GM23338 (cell line): ENCODE measurements around the gene RYR1. TPM values are rescaled to one million over a fixed set of nuclear protein-coding genes. Genes with fewer than 3 reads are reported as not detected.
A peak's percentile ranks its signal among the peaks of the same experiment; 100 is the strongest.

ENCODE experiments used
- ATAC-seq: fragments of 200-7000 bp; cut with Tn5 transposase; 3 replicates; pipeline ENCODE4 v1.9.1; 2020
- DNase-seq: peaks from one replicate; pipeline ENCODE4 v3.0.0-alpha.2; 2015; ENCODE audit warnings: low spot score
- H2AFZ ChIP-seq: fragments of 200-600 bp; sonication (generic); 2 replicates; pipeline ENCODE4 v1.8.0; 2016; ENCODE audit warnings: antibody characterized with exemption, mild to moderate bottlenecking, moderate library complexity
- H3F3A ChIP-seq: fragments of 200-600 bp; sonication (generic); replicated peaks from 2 replicates; pipeline ENCODE4 v1.8.0; 2017; ENCODE audit warnings: antibody characterized with exemption, mixed run types, low read depth
- H3K27ac ChIP-seq: fragments of 200-600 bp; sonication (generic); 2 replicates; pipeline ENCODE4 v1.6.1; 2016; ENCODE audit warnings: low read depth
- H3K27me3 ChIP-seq: fragments of 200-600 bp; sonication (generic); 2 replicates; pipeline ENCODE4 v1.8.0; 2016; ENCODE audit warnings: mild to moderate bottlenecking, mixed run types, moderate library complexity; ENCODE audit not compliant: insufficient read depth
- H3K36me3 ChIP-seq: fragments of 200-600 bp; sonication (generic); 2 replicates; pipeline ENCODE4 v1.8.0; 2016; ENCODE audit warnings: mild to moderate bottlenecking; ENCODE audit not compliant: insufficient read depth
- H3K4me1 ChIP-seq: fragments of 200-600 bp; sonication (generic); 2 replicates; pipeline ENCODE4 v1.8.0; 2016; ENCODE audit warnings: mild to moderate bottlenecking, moderate library complexity; ENCODE audit not compliant: insufficient read depth
- H3K4me2 ChIP-seq: fragments of 200-600 bp; sonication (generic); 2 replicates; pipeline ENCODE4 v1.7.1; 2017; ENCODE audit warnings: mixed run types
- H3K4me3 ChIP-seq: fragments of 200-600 bp; sonication (generic); 2 replicates; pipeline ENCODE4 v1.6.1; 2016; ENCODE audit warnings: mixed run types
- H3K79me2 ChIP-seq: fragments of 200-600 bp; sonication (generic); replicated peaks from 2 replicates; pipeline ENCODE4 v1.8.0; 2017; ENCODE audit warnings: mild to moderate bottlenecking; ENCODE audit not compliant: insufficient read depth
- H3K9me2 ChIP-seq: fragments of 200-600 bp; sonication (generic); 2 replicates; pipeline ENCODE4 v1.8.0; 2017; ENCODE audit not compliant: insufficient read depth
- H4K20me1 ChIP-seq: fragments of 200-600 bp; sonication (generic); replicated peaks from 2 replicates; pipeline ENCODE4 v1.8.0; 2017; ENCODE audit warnings: mild to moderate bottlenecking; ENCODE audit not compliant: insufficient read depth
- H3K27ac Mint-ChIP-seq: 2 replicates; pipeline ENCODE4 v1.8.0; 2020; ENCODE audit warnings: inconsistent platforms, mild to moderate bottlenecking, moderate library complexity, mixed read lengths
- H3K27me3 Mint-ChIP-seq: 3 replicates; pipeline ENCODE4 v1.8.0; 2022; ENCODE audit warnings: low read depth, mild to moderate bottlenecking, moderate library complexity, mixed read lengths, inconsistent platforms; ENCODE audit not compliant: insufficient read depth, poor library complexity
- H3K36me3 Mint-ChIP-seq: 3 replicates; pipeline ENCODE4 v1.8.0; 2021; ENCODE audit warnings: low read depth, mild to moderate bottlenecking, inconsistent platforms, moderate library complexity, mixed read lengths
- H3K4me1 Mint-ChIP-seq: 3 replicates; pipeline ENCODE4 v1.8.0; 2020; ENCODE audit warnings: mild to moderate bottlenecking, inconsistent platforms, mixed read lengths
- H3K4me3 Mint-ChIP-seq: 3 replicates; pipeline ENCODE4 v1.8.0; 2021; ENCODE audit warnings: moderate library complexity, mild to moderate bottlenecking, inconsistent platforms, mixed read lengths
- H3K9me3 Mint-ChIP-seq: 3 replicates; pipeline ENCODE4 v1.8.0; 2020; ENCODE audit warnings: moderate library complexity, mild to moderate bottlenecking, inconsistent platforms, mixed read lengths
- EZH2phosphoT487 ChIP-seq: fragments of 200-600 bp; sonication (generic); IDR thresholded peaks from one replicate; pipeline ENCODE4 v1.8.1; 2018; ENCODE audit warnings: antibody characterized with exemption; ENCODE audit not compliant: unreplicated experiment
- NANOG ChIP-seq: IDR thresholded peaks from 2 replicates; pipeline ENCODE4 v1.6.1; 2016; ENCODE audit warnings: antibody characterized with exemption, borderline replicate concordance
- POLR2AphosphoS5 ChIP-seq: IDR thresholded peaks from 2 replicates; pipeline ENCODE4 v1.6.1; 2016; ENCODE audit warnings: antibody characterized with exemption, low read depth
- REST ChIP-seq: IDR thresholded peaks from one replicate; pipeline ENCODE4 v1.6.1; 2018; ENCODE audit warnings: antibody characterized with exemption; ENCODE audit not compliant: unreplicated experiment
- STAT1 ChIP-seq: IDR thresholded peaks from one replicate; pipeline ENCODE4 v1.6.1; 2016; ENCODE audit warnings: antibody characterized with exemption; ENCODE audit not compliant: unreplicated experiment
- ZNF462 ChIP-seq: fragments of 250-450 bp; sonication (Bioruptor Pico); IDR thresholded peaks from 2 replicates; pipeline ENCODE4 v1.5.0; 2020; ENCODE audit warnings: mild to moderate bottlenecking, moderate library complexity
- long read RNA-seq: library from polyadenylated mRNA; unstranded; transcript quantifications from one replicate; pipeline ENCODE4 v2.0.0, GENCODE V29; 2020; ENCODE audit not compliant: unreplicated experiment
- polyA plus RNA-seq: library from polyadenylated mRNA; unstranded; fragments of >200 nt; fragmentation: Nextera tagmentation; extraction: Ambion mirVana; gene quantifications from 2 replicates; pipeline ENCODE4 v1.2.1, GENCODE V29; 2016
- total RNA-seq: library from RNA; depleted of rRNA; stranded (reverse); fragments of >200 nt; shearing (Covaris generic); gene quantifications from 2 replicates; pipeline ENCODE4 v1.2.3, GENCODE V29; 2014; rRNA removed
- TF ChIP-seq, protein P1 (sequence below), 2 experiments: fragments of 200-600 bp in 1 of 2; sonication (generic) in 1 of 2; conservative IDR thresholded peaks; 2 replicates each; pipeline versions ENCODE4 v1.5.1 to v1.6.1; 2016 to 2017; ENCODE audit warnings: antibody characterized with exemption in 2 of 2, low read depth in 2 of 2, mild to moderate bottlenecking in 2 of 2, moderate library complexity in 1 of 2
- TF ChIP-seq, protein P2 (sequence below): IDR thresholded peaks from 2 replicates; pipeline ENCODE4 v1.6.1; 2016; ENCODE audit warnings: antibody characterized with exemption

RYR1 gene
- total RNA-seq (17.3 and 26.7 TPM in 2 replicates), polyA plus RNA-seq (4.0 and 4.7 TPM in 2 replicates)
- long read RNA-seq, partial matches to known transcripts, result 2 of 3 reads
- long read RNA-seq, other reads (novel, unspliced or antisense), result 1 of 3 reads

DNA sequence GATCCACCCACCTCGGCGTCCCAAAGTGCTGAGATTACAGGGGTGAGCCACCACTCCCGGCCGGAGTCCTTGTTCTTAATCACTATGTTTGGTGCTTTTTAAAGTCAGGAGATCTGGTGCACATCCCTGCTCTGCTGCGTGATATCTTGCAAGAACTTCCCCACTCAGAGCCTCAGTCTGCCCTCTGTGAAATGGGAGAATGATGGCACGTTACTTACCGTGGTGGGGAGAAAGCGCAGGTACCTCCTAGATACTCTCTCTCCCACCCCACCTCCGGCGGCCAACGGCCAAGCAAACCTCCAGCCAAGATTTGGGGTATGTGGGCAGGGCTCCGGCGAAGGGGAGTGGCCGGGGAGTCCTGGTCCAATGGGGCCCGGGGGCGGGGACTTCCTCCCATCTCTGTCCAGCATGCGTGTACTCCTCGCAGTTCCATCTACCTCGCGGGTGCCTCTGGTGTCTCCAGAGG is at the start of gene RYR1:
Gene RYR1 (plus strand): TSS at position 424 of the 466 bp plus-strand sequence. CDS start 139 bp downstream, outside the sequence.
- H3F3A ChIP-seq, result peaks cover 21% of the 10 kb centered on the region
- H3K4me3 Mint-ChIP-seq, result peak within 1 kb of the TSS; percentile 83
- peak; percentile 91 for ATAC-seq
- H3K4me2 ChIP-seq, result peak within 1 kb of the TSS; percentile 100
- TF ChIP-seq, protein P1, sequence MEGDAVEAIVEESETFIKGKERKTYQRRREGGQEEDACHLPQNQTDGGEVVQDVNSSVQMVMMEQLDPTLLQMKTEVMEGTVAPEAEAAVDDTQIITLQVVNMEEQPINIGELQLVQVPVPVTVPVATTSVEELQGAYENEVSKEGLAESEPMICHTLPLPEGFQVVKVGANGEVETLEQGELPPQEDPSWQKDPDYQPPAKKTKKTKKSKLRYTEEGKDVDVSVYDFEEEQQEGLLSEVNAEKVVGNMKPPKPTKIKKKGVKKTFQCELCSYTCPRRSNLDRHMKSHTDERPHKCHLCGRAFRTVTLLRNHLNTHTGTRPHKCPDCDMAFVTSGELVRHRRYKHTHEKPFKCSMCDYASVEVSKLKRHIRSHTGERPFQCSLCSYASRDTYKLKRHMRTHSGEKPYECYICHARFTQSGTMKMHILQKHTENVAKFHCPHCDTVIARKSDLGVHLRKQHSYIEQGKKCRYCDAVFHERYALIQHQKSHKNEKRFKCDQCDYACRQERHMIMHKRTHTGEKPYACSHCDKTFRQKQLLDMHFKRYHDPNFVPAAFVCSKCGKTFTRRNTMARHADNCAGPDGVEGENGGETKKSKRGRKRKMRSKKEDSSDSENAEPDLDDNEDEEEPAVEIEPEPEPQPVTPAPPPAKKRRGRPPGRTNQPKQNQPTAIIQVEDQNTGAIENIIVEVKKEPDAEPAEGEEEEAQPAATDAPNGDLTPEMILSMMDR (conservative IDR thresholded peaks at IDR 0.05; ENCODE audit: low read depth in 2 of 2), result no peak
- TF ChIP-seq POLR2AphosphoS5 (peak; percentile 63), REST (peak; percentile 57)
- no peaks in the 10 kb centered on the region for H3K9me3 Mint-ChIP-seq
- peak within 1 kb of the TSS; percentile 94 for H3K27ac ChIP-seq
- H3K27me3 ChIP-seq, result no peaks in the 10 kb centered on the region
- peak within 1 kb of the TSS; percentile 89 for H3K4me3 ChIP-seq
- H3K27ac Mint-ChIP-seq, result peak within 1 kb of the TSS; percentile 77
- H3K9me2 ChIP-seq, result no peaks in the 10 kb centered on the region
- no peak within 1 kb of the TSS; the same call in 1 of the 2 replicates for H2AFZ ChIP-seq
- peaks cover 23% of the 10 kb centered on the region for H3K4me1 Mint-ChIP-seq
- peaks cover 29% of the 10 kb centered on the region for H3K79me2 ChIP-seq
- H3K27me3 Mint-ChIP-seq, result peaks cover 16% of the 10 kb centered on the region
- H3K36me3 ChIP-seq, result no peaks in the 10 kb centered on the region; the same call in 1 of the 2 replicates
- peaks cover 13% of the 10 kb centered on the region for H3K36me3 Mint-ChIP-seq
- DNase-seq, result peak; percentile 99
- peaks cover 20% of the 10 kb centered on the region for H3K4me1 ChIP-seq
- H4K20me1 ChIP-seq, result no peaks in the 10 kb centered on the region

DNA sequence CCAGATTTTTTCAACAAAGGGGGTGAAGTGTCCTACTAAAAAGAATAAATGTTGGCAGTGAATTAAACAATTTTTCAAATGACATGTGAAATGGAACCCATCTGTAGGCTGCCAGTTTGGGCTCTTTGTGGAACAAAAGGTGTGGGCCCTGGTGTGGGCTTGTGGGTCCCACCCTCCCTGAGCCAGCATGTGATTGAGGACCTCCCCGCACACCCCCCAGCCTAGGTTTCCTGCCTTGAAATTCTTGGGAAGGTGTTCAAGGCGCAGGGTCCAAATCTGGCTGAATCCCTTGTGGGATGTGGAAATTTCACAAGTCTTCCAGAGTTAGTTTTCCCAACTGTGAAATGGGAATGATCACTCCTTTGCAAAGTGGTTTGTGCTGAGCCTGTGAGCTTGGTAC is 49.7 kb upstream of the RYR1 start:
- H3K36me3 ChIP-seq, result peaks cover 11% of the 10 kb centered on the region
- Mint-ChIP-seq H3K36me3 (peaks cover 48% of the 10 kb centered on the region), H3K9me3 (no peaks in the 10 kb centered on the region; the same call in 2 of the 3 replicates), H3K27ac (no peak overlapping the region), H3K4me3 (no peak overlapping the region), H3K4me1 (peaks cover 16% of the 10 kb centered on the region), H3K27me3 (peaks cover 33% of the 10 kb centered on the region)
- peaks cover 3% of the 10 kb centered on the region for H3K4me1 ChIP-seq
- no peaks in the 10 kb centered on the region for H3K79me2 ChIP-seq
- H4K20me1 ChIP-seq, result peaks cover 8% of the 10 kb centered on the region
- peaks cover 24% of the 10 kb centered on the region for H3K27me3 ChIP-seq
- no peaks in the 10 kb centered on the region for H3K9me2 ChIP-seq
- ATAC-seq, result no peak
- no peak overlapping the region for H3K4me3 ChIP-seq
- H2AFZ ChIP-seq, result no peak overlapping the region
- peaks cover 15% of the 10 kb centered on the region for H3F3A ChIP-seq
- H3K27ac ChIP-seq, result no peak overlapping the region
- DNase-seq, result no peak
- no peak overlapping the region for H3K4me2 ChIP-seq
- TF ChIP-seq, protein P2, sequence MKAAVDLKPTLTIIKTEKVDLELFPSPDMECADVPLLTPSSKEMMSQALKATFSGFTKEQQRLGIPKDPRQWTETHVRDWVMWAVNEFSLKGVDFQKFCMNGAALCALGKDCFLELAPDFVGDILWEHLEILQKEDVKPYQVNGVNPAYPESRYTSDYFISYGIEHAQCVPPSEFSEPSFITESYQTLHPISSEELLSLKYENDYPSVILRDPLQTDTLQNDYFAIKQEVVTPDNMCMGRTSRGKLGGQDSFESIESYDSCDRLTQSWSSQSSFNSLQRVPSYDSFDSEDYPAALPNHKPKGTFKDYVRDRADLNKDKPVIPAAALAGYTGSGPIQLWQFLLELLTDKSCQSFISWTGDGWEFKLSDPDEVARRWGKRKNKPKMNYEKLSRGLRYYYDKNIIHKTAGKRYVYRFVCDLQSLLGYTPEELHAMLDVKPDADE, result no peak
- TF ChIP-seq STAT1 (no peak), ZNF462 (CRISPR knock-in tag) (no peak), NANOG (no peak), EZH2phosphoT487 (no peak)
